Coronary artery (tissue), 2 donors: ENCODE results near the gene BRD1.

Source experiments
- DNase-seq: peaks from one replicate; pipeline ENCODE4 v3.0.0-alpha.2; 2017; ENCODE audit warnings: low spot score
- H3K27ac ChIP-seq, 2 donors: fragments of 200-600 bp; sonication (generic); one replicate each; pipeline ENCODE4 v1.5.1; 2016 to 2019
- H3K4me3 ChIP-seq: fragments of 200-600 bp; sonication (generic); 2 replicates; pipeline ENCODE4 v1.5.1; 2016; ENCODE audit warnings: mild to moderate bottlenecking, moderate library complexity
- CTCF ChIP-seq: fragments of 200-600 bp; sonication (generic); IDR thresholded peaks from one replicate; pipeline ENCODE4 v1.5.1; 2019; ENCODE audit warnings: antibody characterized with exemption

The BRD1 gene

GRCh38 chr22:49829044-49829853 lies 1.6 kb upstream of the BRD1 start:
- no peak for DNase-seq

GRCh38 chr22:49828599-49828965 lies 909 bp upstream of the BRD1 start:
- TF ChIP-seq CTCF: no peak
- DNase-seq: no peak
- Histone ChIP-seq H3K4me3 (no peak overlapping the region), H3K27ac (no peak overlapping the region)

More at GRCh38 chr22:49829044-49829853, 1.6 kb upstream of the BRD1 start:
- TF ChIP-seq CTCF: no peak
- no peak overlapping the region for H3K27ac ChIP-seq
- no peak overlapping the region for H3K4me3 ChIP-seq

- DNase-seq: no peak
- H3K4me3 ChIP-seq: peak overlapping the region; percentile 96
- TF ChIP-seq CTCF: no peak
- H3K27ac ChIP-seq: peak overlapping the region; percentile 86 to 95
These were observed 311 bp downstream of the BRD1 start for GRCh38 chr22:49827271-49827852.

- DNase-seq: no peak
These were observed 936 bp downstream of the BRD1 start for GRCh38 chr22:49826603-49827270.

GRCh38 chr22:49825944-49826602 lies 1.6 kb downstream of the BRD1 start:
- peak overlapping the region; percentile 86 to 95 for H3K27ac ChIP-seq
- peak overlapping the region; percentile 96 for H3K4me3 ChIP-seq
- no peak for DNase-seq
- TF ChIP-seq CTCF: no peak

More at GRCh38 chr22:49826603-49827270, 936 bp downstream of the BRD1 start:
- no peak for TF ChIP-seq CTCF
- Histone ChIP-seq H3K4me3 (peak overlapping the region; percentile 96), H3K27ac (peak overlapping the region; percentile 86 to 95)

- no peak for DNase-seq
- H3K27ac ChIP-seq: no peak overlapping the region
These were observed 2.2 kb downstream of the BRD1 start for GRCh38 chr22:49825436-49825835.

More at GRCh38 chr22:49825436-49825835, 2.2 kb downstream of the BRD1 start:
- TF ChIP-seq CTCF: no peak
- H3K4me3 ChIP-seq: peak overlapping the region; percentile 96
